Neural cell (in vitro differentiated cells): ENCODE measurements around the gene INTS14. TPM values are rescaled to one million over a fixed set of nuclear protein-coding genes. Genes with fewer than 3 reads are reported as not detected.

Experiments
- H2AFZ ChIP-seq: fragments of 200-600, 300-800 bp; sonication (generic), shearing (Covaris generic); 2 replicates; pipeline ENCODE4 v1.6.0; 2014; ENCODE audit warnings: low read depth, mild to moderate bottlenecking, antibody characterized with exemption, low read length, moderate library complexity
- H3F3A ChIP-seq: fragments of 200-600 bp; shearing (Covaris generic); 2 replicates; pipeline ENCODE4 v1.6.1; 2016; ENCODE audit warnings: mild to moderate bottlenecking, moderate library complexity, mixed read lengths, antibody characterized with exemption, low read length; ENCODE audit not compliant: insufficient read depth, poor library complexity, severe bottlenecking
- H3K27ac ChIP-seq: fragments of 200-600, 300-800 bp; sonication (generic), shearing (Covaris generic); 2 replicates; pipeline ENCODE4 v1.5.1; 2014; ENCODE audit warnings: mild to moderate bottlenecking, low read length, moderate library complexity
- H3K27me3 ChIP-seq: fragments of 300-800, 200-600 bp; sonication (generic), shearing (Covaris generic); 2 replicates; pipeline ENCODE4 v1.6.0; 2014; ENCODE audit warnings: mild to moderate bottlenecking, low read depth, low read length, moderate library complexity; ENCODE audit not compliant: insufficient read depth
- H3K36me3 ChIP-seq: fragments of 300-800, 200-600 bp; sonication (generic), shearing (Covaris generic); 2 replicates; pipeline ENCODE4 v1.5.1; 2014; ENCODE audit warnings: mild to moderate bottlenecking, antibody characterized with exemption, low read length, moderate library complexity; ENCODE audit not compliant: insufficient read depth
- H3K4me2 ChIP-seq: fragments of 300-800, 200-600 bp; sonication (generic), shearing (Covaris generic); 2 replicates; pipeline ENCODE4 v1.6.0; 2014; ENCODE audit warnings: mild to moderate bottlenecking, low read length
- H3K4me3 ChIP-seq: fragments of 300-800, 200-600 bp; sonication (generic), shearing (Covaris generic); 2 replicates; pipeline ENCODE4 v1.5.1; 2014; ENCODE audit warnings: mild to moderate bottlenecking, low read length, moderate library complexity
- H3K79me2 ChIP-seq: fragments of 200-600 bp; shearing (Covaris generic); replicated peaks from 2 replicates; pipeline ENCODE4 v1.6.0; 2014; ENCODE audit warnings: mild to moderate bottlenecking, low read length, moderate library complexity; ENCODE audit not compliant: insufficient read depth
- H3K9ac ChIP-seq: fragments of 300-800, 200-600 bp; sonication (generic), shearing (Covaris generic); 2 replicates; pipeline ENCODE4 v1.6.1; 2016; ENCODE audit warnings: mild to moderate bottlenecking, low read length, mixed read lengths
- H3K9me2 ChIP-seq: fragments of 200-600 bp; shearing (Covaris generic); 2 replicates; pipeline ENCODE4 v1.6.1; 2016; ENCODE audit warnings: mild to moderate bottlenecking, low read length, mixed read lengths; ENCODE audit not compliant: insufficient read depth
- H3K9me3 ChIP-seq: fragments of 200-600, 300-800 bp; sonication (generic), shearing (Covaris generic); 2 replicates; pipeline ENCODE4 v1.6.1; 2016; ENCODE audit warnings: mild to moderate bottlenecking, mixed run types, low read length, moderate library complexity, mixed read lengths
- H4K20me1 ChIP-seq: fragments of 200-600 bp; shearing (Covaris generic); 2 replicates; pipeline ENCODE4 v1.6.1; 2016; ENCODE audit warnings: mild to moderate bottlenecking, mixed run types; ENCODE audit not compliant: insufficient read depth
- EP300 ChIP-seq: fragments of 450-650 bp; conservative IDR thresholded peaks from 2 replicates; pipeline ENCODE4 v1.6.1; 2014; ENCODE audit warnings: antibody characterized with exemption, mild to moderate bottlenecking, moderate library complexity; ENCODE audit not compliant: poor library complexity, severe bottlenecking
- EZH2 ChIP-seq: fragments of 200-600, 300-800 bp; shearing (Covaris generic), sonication (generic); IDR thresholded peaks from 2 replicates; pipeline ENCODE4 v1.6.1; 2014; ENCODE audit warnings: antibody characterized with exemption, low read length, borderline replicate concordance, mild to moderate bottlenecking; ENCODE audit not compliant: insufficient read depth, poor library complexity, severe bottlenecking
- MXI1 ChIP-seq: fragments of 450-650 bp; conservative IDR thresholded peaks from 2 replicates; pipeline ENCODE4 v1.6.1; 2014; ENCODE audit warnings: antibody characterized with exemption, mild to moderate bottlenecking; ENCODE audit not compliant: poor library complexity, severe bottlenecking
- POLR2AphosphoS5 ChIP-seq: IDR thresholded peaks from 2 replicates; pipeline ENCODE4 v1.6.1; 2012
- RAD21 ChIP-seq: fragments of 450-650 bp; conservative IDR thresholded peaks from 2 replicates; pipeline ENCODE4 v1.6.1; 2014; ENCODE audit warnings: antibody characterized with exemption, mild to moderate bottlenecking, moderate library complexity
- SMC3 ChIP-seq: fragments of 450-650 bp; conservative IDR thresholded peaks from 2 replicates; pipeline ENCODE4 v1.6.1; 2014; ENCODE audit warnings: antibody characterized with exemption, mild to moderate bottlenecking, moderate library complexity; ENCODE audit not compliant: poor library complexity
- TAF1 ChIP-seq: IDR thresholded peaks from 2 replicates; pipeline ENCODE4 v1.6.1; 2012; ENCODE audit warnings: low read depth
- polyA plus RNA-seq: library from polyadenylated mRNA; depleted of rRNA; stranded (reverse); fragments of >200 nt; gene quantifications from 2 replicates; pipeline ENCODE4 v1.2.3, GENCODE V29; 2014
- TF ChIP-seq, protein P1 (sequence below): fragments of 450-650 bp; IDR thresholded peaks from 2 replicates; pipeline ENCODE4 v1.5.1; 2014; ENCODE audit warnings: antibody characterized with exemption, mild to moderate bottlenecking, moderate library complexity; ENCODE audit not compliant: poor library complexity, severe bottlenecking
- TF ChIP-seq, protein P2 (sequence below): IDR thresholded peaks from 2 replicates; pipeline ENCODE4 v1.6.1; 2012; ENCODE audit warnings: borderline replicate concordance

INTS14 gene
- polyA plus RNA-seq, 1 donor from 2014 or later, result 49.7 TPM

DNA sequence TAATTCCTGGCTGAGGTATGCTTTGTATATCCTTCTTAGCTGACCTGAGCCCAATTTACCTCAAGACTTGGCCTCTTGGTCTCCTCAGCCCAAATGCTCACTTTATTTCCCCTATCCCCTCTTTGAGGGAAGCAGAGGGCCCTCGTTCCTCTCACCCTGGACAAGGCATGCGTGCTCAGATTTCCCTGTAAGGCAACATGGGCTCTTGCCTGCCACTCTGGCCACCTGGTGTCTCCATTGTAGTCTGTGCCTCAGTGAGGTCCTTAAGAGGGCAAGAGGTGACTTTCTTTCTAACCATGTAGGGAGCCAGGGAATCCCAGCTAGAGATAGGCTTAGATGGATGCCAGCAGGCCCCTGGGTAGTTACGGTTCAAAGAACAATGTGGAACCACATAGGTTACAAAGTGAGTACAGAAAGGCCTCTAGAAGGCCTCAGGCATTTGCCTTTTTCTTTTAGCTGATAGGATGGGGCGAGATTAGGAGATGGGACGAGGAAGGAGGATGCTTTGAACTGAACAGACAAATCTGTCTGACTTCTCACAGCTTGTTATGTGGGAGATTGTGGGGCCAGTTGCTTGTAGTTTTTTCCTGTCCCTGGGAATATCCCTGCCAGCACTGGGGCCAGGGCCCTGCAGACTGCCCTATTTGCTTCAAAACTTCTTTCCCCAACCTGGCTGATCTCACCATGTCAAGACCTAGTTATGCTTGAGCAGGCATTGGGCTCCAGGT is 1.1 kb upstream of the INTS14 start:
- Histone ChIP-seq H4K20me1 (no peaks in the 10 kb centered on the region), H3K9me2 (no peaks in the 10 kb centered on the region), H3K27ac (peak overlapping the region; percentile 47), H3K9me3 (no peaks in the 10 kb centered on the region), H3F3A (no peaks in the 10 kb centered on the region), H3K36me3 (no peaks in the 10 kb centered on the region), H3K27me3 (no peaks in the 10 kb centered on the region), H3K4me3 (peak overlapping the region; percentile 86), H3K79me2 (peaks cover 4% of the 10 kb centered on the region), H2AFZ (peak overlapping the region; percentile 99), H3K4me2 (no peak overlapping the region), H3K9ac (peak overlapping the region; percentile 72)
- TF ChIP-seq POLR2AphosphoS5, result no peak
- TF ChIP-seq MXI1, result no peak
- TF ChIP-seq, protein P1, sequence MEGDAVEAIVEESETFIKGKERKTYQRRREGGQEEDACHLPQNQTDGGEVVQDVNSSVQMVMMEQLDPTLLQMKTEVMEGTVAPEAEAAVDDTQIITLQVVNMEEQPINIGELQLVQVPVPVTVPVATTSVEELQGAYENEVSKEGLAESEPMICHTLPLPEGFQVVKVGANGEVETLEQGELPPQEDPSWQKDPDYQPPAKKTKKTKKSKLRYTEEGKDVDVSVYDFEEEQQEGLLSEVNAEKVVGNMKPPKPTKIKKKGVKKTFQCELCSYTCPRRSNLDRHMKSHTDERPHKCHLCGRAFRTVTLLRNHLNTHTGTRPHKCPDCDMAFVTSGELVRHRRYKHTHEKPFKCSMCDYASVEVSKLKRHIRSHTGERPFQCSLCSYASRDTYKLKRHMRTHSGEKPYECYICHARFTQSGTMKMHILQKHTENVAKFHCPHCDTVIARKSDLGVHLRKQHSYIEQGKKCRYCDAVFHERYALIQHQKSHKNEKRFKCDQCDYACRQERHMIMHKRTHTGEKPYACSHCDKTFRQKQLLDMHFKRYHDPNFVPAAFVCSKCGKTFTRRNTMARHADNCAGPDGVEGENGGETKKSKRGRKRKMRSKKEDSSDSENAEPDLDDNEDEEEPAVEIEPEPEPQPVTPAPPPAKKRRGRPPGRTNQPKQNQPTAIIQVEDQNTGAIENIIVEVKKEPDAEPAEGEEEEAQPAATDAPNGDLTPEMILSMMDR, result no peak
- no peak for TF ChIP-seq SMC3
- TF ChIP-seq, protein P2, sequence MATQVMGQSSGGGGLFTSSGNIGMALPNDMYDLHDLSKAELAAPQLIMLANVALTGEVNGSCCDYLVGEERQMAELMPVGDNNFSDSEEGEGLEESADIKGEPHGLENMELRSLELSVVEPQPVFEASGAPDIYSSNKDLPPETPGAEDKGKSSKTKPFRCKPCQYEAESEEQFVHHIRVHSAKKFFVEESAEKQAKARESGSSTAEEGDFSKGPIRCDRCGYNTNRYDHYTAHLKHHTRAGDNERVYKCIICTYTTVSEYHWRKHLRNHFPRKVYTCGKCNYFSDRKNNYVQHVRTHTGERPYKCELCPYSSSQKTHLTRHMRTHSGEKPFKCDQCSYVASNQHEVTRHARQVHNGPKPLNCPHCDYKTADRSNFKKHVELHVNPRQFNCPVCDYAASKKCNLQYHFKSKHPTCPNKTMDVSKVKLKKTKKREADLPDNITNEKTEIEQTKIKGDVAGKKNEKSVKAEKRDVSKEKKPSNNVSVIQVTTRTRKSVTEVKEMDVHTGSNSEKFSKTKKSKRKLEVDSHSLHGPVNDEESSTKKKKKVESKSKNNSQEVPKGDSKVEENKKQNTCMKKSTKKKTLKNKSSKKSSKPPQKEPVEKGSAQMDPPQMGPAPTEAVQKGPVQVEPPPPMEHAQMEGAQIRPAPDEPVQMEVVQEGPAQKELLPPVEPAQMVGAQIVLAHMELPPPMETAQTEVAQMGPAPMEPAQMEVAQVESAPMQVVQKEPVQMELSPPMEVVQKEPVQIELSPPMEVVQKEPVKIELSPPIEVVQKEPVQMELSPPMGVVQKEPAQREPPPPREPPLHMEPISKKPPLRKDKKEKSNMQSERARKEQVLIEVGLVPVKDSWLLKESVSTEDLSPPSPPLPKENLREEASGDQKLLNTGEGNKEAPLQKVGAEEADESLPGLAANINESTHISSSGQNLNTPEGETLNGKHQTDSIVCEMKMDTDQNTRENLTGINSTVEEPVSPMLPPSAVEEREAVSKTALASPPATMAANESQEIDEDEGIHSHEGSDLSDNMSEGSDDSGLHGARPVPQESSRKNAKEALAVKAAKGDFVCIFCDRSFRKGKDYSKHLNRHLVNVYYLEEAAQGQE, result no peak
- no peak for TF ChIP-seq RAD21
- TF ChIP-seq TAF1, result no peak
- TF ChIP-seq EP300, result no peak
- TF ChIP-seq EZH2, result no peak

DNA sequence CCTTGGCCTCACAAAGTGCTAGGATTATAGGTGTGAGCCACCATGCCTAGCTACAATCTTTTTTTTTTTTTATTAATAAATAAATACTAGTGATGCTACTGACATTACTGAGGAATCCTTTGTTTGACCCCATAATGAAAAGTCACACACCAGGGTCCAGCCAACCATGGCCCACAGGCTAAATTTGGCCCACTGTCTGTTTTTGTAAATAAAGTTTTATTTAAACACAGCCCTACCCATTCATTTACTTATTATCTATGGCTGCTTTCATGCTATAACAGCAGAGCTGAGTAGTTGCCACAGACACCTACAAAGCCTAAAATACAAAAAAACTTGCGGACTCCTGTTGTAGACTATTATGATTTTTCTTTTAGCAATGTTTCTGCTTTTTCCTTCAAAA is 7.4 kb downstream of the INTS14 start:
- Histone ChIP-seq H3K79me2 (peaks cover 4% of the 10 kb centered on the region), H3K27ac (no peak overlapping the region), H3K9me2 (no peaks in the 10 kb centered on the region), H2AFZ (no peak overlapping the region), H3K4me3 (no peak overlapping the region), H3K4me2 (no peak overlapping the region), H3K9me3 (no peaks in the 10 kb centered on the region), H3K36me3 (no peaks in the 10 kb centered on the region), H3K27me3 (no peaks in the 10 kb centered on the region), H4K20me1 (no peaks in the 10 kb centered on the region), H3K9ac (no peak overlapping the region), H3F3A (no peaks in the 10 kb centered on the region)
- TF ChIP-seq RAD21, result no peak
- TF ChIP-seq TAF1, result no peak
- TF ChIP-seq POLR2AphosphoS5, result no peak
- TF ChIP-seq, protein P1, result no peak
- TF ChIP-seq EZH2, result no peak
- TF ChIP-seq MXI1, result no peak
- no peak for TF ChIP-seq EP300
- TF ChIP-seq SMC3, result no peak
- TF ChIP-seq, protein P2, result no peak
